Rectal smooth muscle tissue (tissue), 1 donor: ENCODE data around the gene PLEKHG3.

ENCODE experiments used
- H3K27ac ChIP-seq: one replicate; pipeline ENCODE4 v1.7.0; 2013; ENCODE audit warnings: low read depth, low read length, inconsistent platforms
- H3K27me3 ChIP-seq: one replicate; pipeline ENCODE4 v1.7.0; 2013; ENCODE audit warnings: low read length; ENCODE audit not compliant: control insufficient read depth, insufficient read depth
- H3K36me3 ChIP-seq: one replicate; pipeline ENCODE4 v1.7.0; 2013; ENCODE audit warnings: low read length; ENCODE audit not compliant: control insufficient read depth, insufficient read depth
- H3K4me1 ChIP-seq: one replicate; pipeline ENCODE4 v1.7.0; 2013; ENCODE audit warnings: low read length; ENCODE audit not compliant: control insufficient read depth, insufficient read depth
- H3K4me3 ChIP-seq: one replicate; pipeline ENCODE4 v1.7.0; 2013; ENCODE audit warnings: low read length
- H3K9ac ChIP-seq: one replicate; pipeline ENCODE4 v1.7.0; 2013; ENCODE audit warnings: low read length

Gene PLEKHG3

GRCh38 chr14:64691376-64691775 lies 12.8 kb upstream of the PLEKHG3 start:
- Histone ChIP-seq H3K27ac (no peak overlapping the region), H3K4me1 (peaks cover 8% of the 10 kb centered on the region), H3K9ac (no peak overlapping the region), H3K27me3 (no peaks in the 10 kb centered on the region), H3K36me3 (no peaks in the 10 kb centered on the region), H3K4me3 (no peak overlapping the region)

GRCh38 chr14:64692189-64692985 lies 11.8 kb upstream of the PLEKHG3 start:
- H3K27ac ChIP-seq, result no peak overlapping the region
- no peak overlapping the region for H3K4me3 ChIP-seq
- H3K36me3 ChIP-seq, result no peaks in the 10 kb centered on the region
- no peaks in the 10 kb centered on the region for H3K27me3 ChIP-seq
- H3K4me1 ChIP-seq, result peaks cover 9% of the 10 kb centered on the region
- H3K9ac ChIP-seq, result no peak overlapping the region

- Histone ChIP-seq H3K27me3 (no peaks in the 10 kb centered on the region), H3K36me3 (no peaks in the 10 kb centered on the region), H3K9ac (no peak overlapping the region), H3K27ac (no peak overlapping the region), H3K4me1 (peaks cover 9% of the 10 kb centered on the region), H3K4me3 (no peak overlapping the region)
Measured at GRCh38 chr14:64692986-64693809, 11.0 kb upstream of the PLEKHG3 start.

- no peaks in the 10 kb centered on the region for H3K27me3 ChIP-seq
- no peak overlapping the region for H3K27ac ChIP-seq
- no peaks in the 10 kb centered on the region for H3K36me3 ChIP-seq
- H3K9ac ChIP-seq, result no peak overlapping the region
- peaks cover 9% of the 10 kb centered on the region for H3K4me1 ChIP-seq
- H3K4me3 ChIP-seq, result no peak overlapping the region
Measured at GRCh38 chr14:64693810-64694165, 10.4 kb upstream of the PLEKHG3 start.

GRCh38 chr14:64695071-64695470 lies 9.2 kb upstream of the PLEKHG3 start:
- Histone ChIP-seq H3K27me3 (no peaks in the 10 kb centered on the region), H3K4me3 (no peak overlapping the region), H3K27ac (no peak overlapping the region), H3K9ac (no peak overlapping the region), H3K36me3 (no peaks in the 10 kb centered on the region), H3K4me1 (peaks cover 9% of the 10 kb centered on the region)

- Histone ChIP-seq H3K4me1 (peaks cover 9% of the 10 kb centered on the region), H3K36me3 (no peaks in the 10 kb centered on the region), H3K27me3 (no peaks in the 10 kb centered on the region), H3K4me3 (no peak overlapping the region), H3K27ac (peak overlapping the region; percentile 75), H3K9ac (no peak overlapping the region)
Measured at GRCh38 chr14:64696355-64696857, 7.8 kb upstream of the PLEKHG3 start.

- Histone ChIP-seq H3K4me3 (no peak overlapping the region), H3K27me3 (no peaks in the 10 kb centered on the region), H3K9ac (no peak overlapping the region), H3K4me1 (peaks cover 9% of the 10 kb centered on the region), H3K27ac (no peak overlapping the region), H3K36me3 (no peaks in the 10 kb centered on the region)
Measured at GRCh38 chr14:64698903-64699302, 5.3 kb upstream of the PLEKHG3 start.

GRCh38 chr14:64700290-64700689 lies 3.9 kb upstream of the PLEKHG3 start:
- Histone ChIP-seq H3K4me3 (no peak overlapping the region), H3K36me3 (no peaks in the 10 kb centered on the region), H3K4me1 (peaks cover 10% of the 10 kb centered on the region), H3K27ac (no peak overlapping the region), H3K9ac (no peak overlapping the region), H3K27me3 (no peaks in the 10 kb centered on the region)

GRCh38 chr14:64700894-64701293 lies 3.3 kb upstream of the PLEKHG3 start:
- Histone ChIP-seq H3K4me3 (no peak overlapping the region), H3K27me3 (no peaks in the 10 kb centered on the region), H3K36me3 (no peaks in the 10 kb centered on the region), H3K27ac (no peak overlapping the region), H3K9ac (no peak overlapping the region), H3K4me1 (peaks cover 15% of the 10 kb centered on the region)

GRCh38 chr14:64701660-64702059 lies 2.6 kb upstream of the PLEKHG3 start:
- H3K27ac ChIP-seq, result no peak overlapping the region
- H3K36me3 ChIP-seq, result no peaks in the 10 kb centered on the region
- peaks cover 17% of the 10 kb centered on the region for H3K4me1 ChIP-seq
- no peak overlapping the region for H3K9ac ChIP-seq
- no peaks in the 10 kb centered on the region for H3K27me3 ChIP-seq
- H3K4me3 ChIP-seq, result no peak overlapping the region

GRCh38 chr14:64702493-64703394 lies 1.5 kb upstream of the PLEKHG3 start:
- H3K36me3 ChIP-seq, result no peaks in the 10 kb centered on the region
- peak overlapping the region; percentile 90 for H3K4me3 ChIP-seq
- H3K27ac ChIP-seq, result no peak overlapping the region
- no peaks in the 10 kb centered on the region for H3K27me3 ChIP-seq
- peaks cover 24% of the 10 kb centered on the region for H3K4me1 ChIP-seq
- no peak overlapping the region for H3K9ac ChIP-seq
